ENCODE data around the gene LDB2. TPM values are rescaled to one million over a fixed set of nuclear protein-coding genes. Genes with fewer than 3 reads are reported as not detected.

Gene LDB2
- total and polyA plus RNA-seq, 2 donors (not counting 1 experiment from before 2014, with no cell fraction given) = not detected

GRCh38 chr4:16503421-16504100, 394.9 kb downstream of the LDB2 start:
- intact Hi-C loops (cut with micrococcal nuclease) = no loop called here
- Mint-ChIP-seq H3K27me3 (no peaks in the 10 kb centered on the region), H3K4me1 (no peaks in the 10 kb centered on the region), H3K4me3 (no peak overlapping the region), H3K9me3 (ENCODE audit: insufficient read depth) (peaks cover 3% of the 10 kb centered on the region), H3K27ac (no peak overlapping the region)
- H3K9ac ChIP-seq (ENCODE audit: low read length) = no peak overlapping the region
- H3K4me2 ChIP-seq (replicated peaks; ENCODE audit: low read depth, low read length, poor library complexity, severe bottlenecking) = no peak overlapping the region
- no CpG with 5 or more reads among the region's 4 CpGs for WGBS (ENCODE audit: insufficient coverage)
- no peak overlapping the region for H3K4me3 ChIP-seq (ENCODE audit: control extremely low read depth in 1 of 5, extremely low read depth in 1 of 5, insufficient read depth in 1 of 5, low read depth in 2 of 5, low read length in 4 of 5)
- no peaks in the 10 kb centered on the region for H3K79me2 ChIP-seq (ENCODE audit: control insufficient read depth, insufficient read depth, low read length)
- TF ChIP-seq CTCF (IDR thresholded peaks at IDR 0.05) (no peak), EZH2 (IDR thresholded peaks at IDR 0.05; ENCODE audit: borderline replicate concordance, insufficient read depth, low read depth, low read length, poor library complexity, severe bottlenecking) (no peak)
- ChIA-PET CTCF (no interaction called here), POLR2A (no interaction called here)
- DNase-seq (no peak), ATAC-seq (ENCODE audit: low read depth) (no peak)
- no peaks in the 10 kb centered on the region for H3K36me3 ChIP-seq (replicated peaks in 1 of 2; ENCODE audit: control extremely low read depth in 1 of 2, control insufficient read depth in 1 of 2, extremely low read depth in 1 of 2, insufficient read depth in 2 of 2, low read length in 1 of 2)
- H4K20me1 ChIP-seq (ENCODE audit: control insufficient read depth, insufficient read depth, low read length, poor library complexity, severe bottlenecking) = no peaks in the 10 kb centered on the region
- no peaks in the 10 kb centered on the region for H3K27me3 ChIP-seq (replicated peaks in 1 of 4; ENCODE audit: control extremely low read depth in 1 of 4, control insufficient read depth in 3 of 4, insufficient read depth in 4 of 4, low read length in 3 of 4)
- no peak overlapping the region for H3K27ac ChIP-seq (ENCODE audit: low read length in 2 of 2)
- H3K9me3 ChIP-seq (ENCODE audit: control extremely low read depth in 1 of 3, control insufficient read depth in 2 of 3, insufficient read depth in 1 of 3, low read length in 2 of 3) = peaks cover 0 to 4% (median 3%) of the 10 kb centered on the region in 3 donors
- H3K4me1 ChIP-seq (ENCODE audit: control insufficient read depth in 2 of 2, insufficient read depth in 2 of 2, low read length in 2 of 2) = no peaks in the 10 kb centered on the region
- H2AFZ ChIP-seq (ENCODE audit: insufficient read depth, low read depth, low read length, poor library complexity, severe bottlenecking) = no peak overlapping the region

GRCh38 chr4:16498978-16499377, 399.5 kb downstream of the LDB2 start:
- no peak overlapping the region for H3K4me2 ChIP-seq (replicated peaks; ENCODE audit: low read depth, low read length, poor library complexity, severe bottlenecking)
- POLR2A ChIA-PET = no interaction called here
- Mint-ChIP-seq H3K4me3 (no peak overlapping the region), H3K4me1 (no peaks in the 10 kb centered on the region), H3K27me3 (no peaks in the 10 kb centered on the region), H3K9me3 (ENCODE audit: insufficient read depth) (peaks cover 7% of the 10 kb centered on the region), H3K27ac (no peak overlapping the region)
- no peak overlapping the region for H3K27ac ChIP-seq (ENCODE audit: low read length in 2 of 2)
- H3K79me2 ChIP-seq (ENCODE audit: control insufficient read depth, insufficient read depth, low read length) = no peaks in the 10 kb centered on the region
- CTCF ChIA-PET = no interaction called here
- DNase-seq (no peak), ATAC-seq (ENCODE audit: low read depth) (no peak)
- no peaks in the 10 kb centered on the region for H3K27me3 ChIP-seq (replicated peaks in 1 of 4; ENCODE audit: control extremely low read depth in 1 of 4, control insufficient read depth in 3 of 4, insufficient read depth in 4 of 4, low read length in 3 of 4)
- no peaks in the 10 kb centered on the region for H3K36me3 ChIP-seq (replicated peaks in 1 of 2; ENCODE audit: control extremely low read depth in 1 of 2, control insufficient read depth in 1 of 2, extremely low read depth in 1 of 2, insufficient read depth in 2 of 2, low read length in 1 of 2)
- intact Hi-C loops (cut with micrococcal nuclease) = no loop called here
- H3K9me3 ChIP-seq (ENCODE audit: control extremely low read depth in 1 of 3, control insufficient read depth in 2 of 3, insufficient read depth in 1 of 3, low read length in 2 of 3) = peaks cover 0 to 3% (median 0%) of the 10 kb centered on the region in 3 donors
- H2AFZ ChIP-seq (ENCODE audit: insufficient read depth, low read depth, low read length, poor library complexity, severe bottlenecking) = no peak overlapping the region
- no peaks in the 10 kb centered on the region for H3K4me1 ChIP-seq (ENCODE audit: control insufficient read depth in 2 of 2, insufficient read depth in 2 of 2, low read length in 2 of 2)
- TF ChIP-seq CTCF (IDR thresholded peaks at IDR 0.05) = no peak
- H4K20me1 ChIP-seq (ENCODE audit: control insufficient read depth, insufficient read depth, low read length, poor library complexity, severe bottlenecking) = no peaks in the 10 kb centered on the region
- H3K4me3 ChIP-seq (ENCODE audit: control extremely low read depth in 1 of 5, extremely low read depth in 1 of 5, insufficient read depth in 1 of 5, low read depth in 2 of 5, low read length in 4 of 5) = no peak overlapping the region
- no peak overlapping the region for H3K9ac ChIP-seq (ENCODE audit: low read length)
